HG03066 (cell line): Measurements from ENCODE around the gene TNFSF8.

Source experiments
- ATAC-seq: cut with Tn5 transposase; IDR thresholded peaks from one replicate; pipeline ENCODE4 v1.9.1; 2021; ENCODE audit warnings: low read depth; ENCODE audit not compliant: unreplicated experiment

Gene TNFSF8

GRCh38 chr9:114880291-114880745, 50.1 kb downstream of the TNFSF8 start:
- no peak for ATAC-seq

GRCh38 chr9:114878879-114879564, 51.4 kb downstream of the TNFSF8 start:
- no peak for ATAC-seq

- ATAC-seq, result no peak
Measured at GRCh38 chr9:114869845-114870244, 60.5 kb downstream of the TNFSF8 start.

- ATAC-seq, result no peak
Measured at GRCh38 chr9:114869378-114869777, 61.0 kb downstream of the TNFSF8 start.

- ATAC-seq, result no peak
Measured at GRCh38 chr9:114867327-114867726, 63.1 kb downstream of the TNFSF8 start.

GRCh38 chr9:114864471-114864870, 65.9 kb downstream of the TNFSF8 start:
- no peak for ATAC-seq

- no peak for ATAC-seq
Measured at GRCh38 chr9:114861922-114862605, 68.3 kb downstream of the TNFSF8 start.

- ATAC-seq, result no peak
Measured at GRCh38 chr9:114861273-114861672, 69.1 kb downstream of the TNFSF8 start.

GRCh38 chr9:114860187-114860586, 70.2 kb downstream of the TNFSF8 start:
- ATAC-seq, result no peak

- no peak for ATAC-seq
Measured at GRCh38 chr9:114856942-114857315, 73.5 kb downstream of the TNFSF8 start.

GRCh38 chr9:114856215-114856941, 74.0 kb downstream of the TNFSF8 start:
- ATAC-seq, result no peak

- ATAC-seq, result no peak
Measured at GRCh38 chr9:114855488-114855887, 74.9 kb downstream of the TNFSF8 start.

GRCh38 chr9:114854736-114855355, 75.5 kb downstream of the TNFSF8 start:
- no peak for ATAC-seq

- ATAC-seq, result no peak
Measured at GRCh38 chr9:114853071-114853855, 77.1 kb downstream of the TNFSF8 start.

GRCh38 chr9:114852050-114852594, 78.3 kb downstream of the TNFSF8 start:
- ATAC-seq, result no peak

GRCh38 chr9:114851306-114851705, 79.1 kb downstream of the TNFSF8 start:
- ATAC-seq, result no peak
